Fibroblast of skin of back (primary cell): Measurements from ENCODE around the gene TEN1. TPM values are rescaled to one million over a fixed set of nuclear protein-coding genes. Genes with fewer than 3 reads are reported as not detected.
A peak's percentile ranks its signal among the peaks of the same experiment; 100 is the strongest.
"Not testable (repeated sequence)": the region's sequence is repeated elsewhere in the genome, so short reads cannot be mapped to it uniquely, and the experiment has no call there.

ENCODE experiments used
- DNase-seq: peaks from one replicate; pipeline ENCODE4 v3.0.0-alpha.2; 2013
- polyA plus RNA-seq, 2 experiments: library from polyadenylated mRNA; unstranded; fragments of 120-200 nt; gene quantifications; one replicate each; pipeline ENCODE4 v1.2.1, GENCODE V29; 2013; ENCODE audit not compliant: insufficient read length in 2 of 2

Gene TEN1, protein sequence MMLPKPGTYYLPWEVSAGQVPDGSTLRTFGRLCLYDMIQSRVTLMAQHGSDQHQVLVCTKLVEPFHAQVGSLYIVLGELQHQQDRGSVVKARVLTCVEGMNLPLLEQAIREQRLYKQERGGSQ
- 16.6 TPM for polyA plus RNA-seq (2013, experiment 1 of 2; ENCODE audit: insufficient read length)
- polyA plus RNA-seq (2013, experiment 2 of 2; ENCODE audit: insufficient read length): 16.6 TPM

DNA sequence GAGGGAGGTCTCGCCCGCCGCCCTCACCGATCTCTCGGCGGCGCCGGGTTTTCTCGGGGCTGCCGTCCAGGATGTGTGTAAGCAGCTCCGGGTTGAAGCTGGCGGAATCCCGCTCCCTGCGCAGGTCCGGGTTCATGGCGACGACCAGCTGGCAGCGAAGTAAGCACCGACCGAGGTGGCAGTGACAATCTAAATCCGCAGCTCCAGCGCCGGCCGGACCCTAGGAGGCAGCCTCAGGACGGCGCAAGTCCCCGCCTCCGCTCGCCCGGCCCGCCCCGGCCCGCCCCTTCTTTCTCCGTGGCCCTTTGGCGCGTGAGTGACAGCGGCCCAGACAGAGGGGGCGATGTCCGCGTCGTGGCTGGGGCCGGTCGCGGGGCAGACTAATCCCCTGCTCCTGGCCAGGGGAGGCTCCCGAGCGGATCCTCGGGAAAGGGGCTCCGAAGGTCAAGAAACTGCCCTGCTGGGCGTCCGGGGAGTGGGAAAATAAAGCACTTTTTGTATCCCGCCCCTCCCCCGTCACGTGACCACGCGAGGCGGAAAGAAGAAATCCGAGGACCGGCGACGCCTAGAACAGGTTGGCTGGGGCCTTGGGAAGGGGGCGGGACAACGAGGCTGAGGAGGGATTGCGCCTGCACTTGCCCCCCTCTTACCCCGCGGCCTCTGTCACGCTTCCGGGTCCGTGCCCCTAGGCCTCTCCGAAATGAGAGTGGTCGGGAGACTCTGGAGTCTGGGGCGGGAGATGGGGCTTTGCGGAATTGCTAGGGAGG lies at the start of gene TEN1, which contains the start of gene ACOX1:
Gene TEN1 (plus strand): TSS at position 303 of the 767 bp plus-strand sequence. CDS start 6,953 bp downstream, outside the sequence.
Gene ACOX1 (minus strand): TSS at position 229 of the 767 bp plus-strand sequence. CDS start 93 bp downstream, at position 136.
- DNase-seq: peak; percentile 98

DNA sequence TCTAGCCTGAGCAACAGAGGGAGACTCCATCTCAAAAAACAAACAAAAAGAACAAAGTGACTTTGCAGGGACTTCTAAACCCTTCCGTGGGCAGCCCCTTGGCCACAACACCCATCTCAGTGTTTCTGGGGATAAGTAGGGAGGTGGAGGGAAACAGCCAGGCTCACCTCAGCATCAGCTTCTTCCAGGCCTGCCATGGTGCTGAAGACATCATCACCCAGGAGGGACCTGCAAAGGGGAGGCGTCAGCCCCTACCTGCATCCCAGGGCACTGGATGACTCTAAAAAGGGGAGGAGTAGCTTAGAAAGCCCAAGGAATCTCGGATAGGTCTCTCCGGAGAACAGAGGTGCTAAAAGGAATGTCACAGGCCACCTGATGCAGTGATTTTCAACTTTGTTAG lies 48.0 kb upstream of the TEN1 start:
- DNase-seq: no peak

DNA sequence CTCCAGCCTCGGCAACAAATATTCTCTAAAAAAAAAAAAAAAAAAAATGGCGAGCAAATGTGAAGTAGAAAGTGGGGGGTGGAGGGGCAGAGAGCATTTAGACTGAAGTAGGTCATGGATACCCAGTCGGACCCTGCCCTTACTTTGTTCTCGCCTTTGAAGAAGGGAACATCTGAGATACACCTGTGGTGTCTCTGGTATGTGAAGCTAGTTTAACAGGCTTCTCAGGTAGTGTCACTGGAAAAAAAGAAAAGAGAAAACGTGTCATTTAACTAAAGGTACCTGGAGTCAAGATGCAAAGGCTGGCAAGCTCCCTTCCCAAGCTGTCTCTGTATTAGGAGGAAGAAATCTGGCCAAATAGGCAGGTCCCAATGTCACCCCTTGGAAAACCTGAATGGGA lies 46.2 kb upstream of the TEN1 start:
- DNase-seq: no peak

DNA sequence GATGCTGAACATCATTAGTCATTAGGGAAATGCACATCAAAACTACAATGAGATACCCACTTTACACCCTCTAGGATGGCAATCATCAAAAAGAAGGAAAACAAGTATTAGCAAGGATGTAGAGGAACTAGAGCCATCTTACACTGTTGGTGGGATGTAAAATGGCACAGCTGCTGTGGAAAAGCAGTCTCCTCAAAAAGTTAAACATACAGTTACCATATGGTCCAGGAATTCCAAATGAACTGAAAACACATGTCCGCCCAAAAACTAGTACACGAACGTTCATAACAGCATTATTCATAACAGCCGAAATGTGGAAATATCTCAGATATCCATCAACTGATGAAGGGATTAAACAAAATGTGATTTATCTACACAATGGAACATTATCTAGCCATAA lies 45.2 kb upstream of the TEN1 start:
- DNase-seq: no peak

DNA sequence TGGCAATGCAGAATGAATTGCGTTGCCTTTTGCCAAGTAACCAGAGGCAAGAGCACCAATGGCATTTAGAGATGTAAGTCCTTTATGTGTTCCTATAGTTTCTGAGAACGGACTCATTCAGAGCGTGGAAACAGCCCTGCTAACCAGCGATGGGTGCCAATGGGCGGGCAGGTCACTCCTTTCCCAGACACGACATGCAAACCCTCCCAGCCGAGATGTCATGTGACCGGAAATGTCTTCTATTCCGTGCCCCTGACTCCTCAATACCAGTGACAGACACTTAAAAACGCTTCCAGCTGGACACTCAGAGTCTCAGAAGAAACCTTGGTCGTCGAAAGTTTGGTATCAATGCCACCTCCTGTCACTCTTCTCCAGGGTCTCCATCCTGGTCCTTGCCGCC lies 41.4 kb upstream of the TEN1 start:
- DNase-seq: no peak

DNA sequence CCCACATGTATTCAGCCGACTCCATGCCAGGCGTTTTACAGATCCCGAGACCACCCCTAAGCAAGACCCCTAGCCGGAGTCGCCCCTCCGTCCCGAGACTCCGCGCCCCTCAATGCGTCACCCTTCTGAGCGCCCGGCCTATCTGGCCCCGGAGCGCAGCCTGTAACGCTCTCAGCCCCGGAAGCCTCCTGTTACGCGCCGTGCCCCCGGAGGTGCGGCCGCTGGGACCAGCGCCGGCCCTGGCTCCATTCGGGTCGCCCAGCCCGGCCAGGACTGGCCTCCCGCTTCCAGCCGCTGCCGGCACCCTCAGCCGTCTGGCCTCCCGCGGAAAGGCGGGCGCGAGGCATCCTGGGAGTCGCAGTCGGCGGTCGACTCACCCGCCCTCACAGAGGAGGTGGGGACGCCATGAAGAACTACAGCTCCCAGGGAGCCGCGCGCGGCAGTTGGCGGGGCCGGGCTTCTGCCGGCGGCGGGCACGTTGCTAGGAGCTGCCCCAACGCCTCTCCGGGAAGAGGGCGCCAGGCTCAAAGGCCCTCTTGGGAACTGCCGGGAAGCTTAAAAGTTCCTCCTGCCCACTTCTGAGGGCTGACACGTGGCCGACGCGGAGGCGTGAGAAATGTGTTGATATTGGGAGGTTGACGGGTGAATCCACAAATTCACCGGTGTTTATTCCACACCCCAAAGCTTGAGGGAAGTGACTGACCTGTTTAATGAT lies 38.2 kb upstream of the TEN1 start, which contains the start of gene FBF1:
Gene FBF1 (minus strand): TSS at position 316 of the 715 bp plus-strand sequence. CDS start 2,893 bp downstream, outside the sequence.
- DNase-seq: peak; percentile 96

DNA sequence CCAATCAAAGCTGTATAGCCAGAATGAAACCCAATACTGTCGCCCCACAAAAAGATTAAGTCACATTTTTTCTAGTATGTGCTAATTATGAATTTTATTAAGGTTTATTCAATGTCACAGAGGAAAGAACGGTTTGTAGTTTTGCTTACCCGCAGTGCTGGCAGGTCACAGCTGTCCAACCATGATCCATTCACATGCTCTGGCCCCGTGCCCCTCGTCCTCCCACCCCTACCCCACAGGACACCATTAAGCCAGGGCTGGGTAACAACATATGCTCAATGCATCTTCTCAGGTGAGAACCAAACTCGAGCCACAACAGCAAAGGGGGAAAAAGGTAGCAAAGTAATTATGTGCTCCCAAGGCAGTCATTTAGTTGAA lies 37.6 kb upstream of the TEN1 start:
- no peak for DNase-seq

DNA sequence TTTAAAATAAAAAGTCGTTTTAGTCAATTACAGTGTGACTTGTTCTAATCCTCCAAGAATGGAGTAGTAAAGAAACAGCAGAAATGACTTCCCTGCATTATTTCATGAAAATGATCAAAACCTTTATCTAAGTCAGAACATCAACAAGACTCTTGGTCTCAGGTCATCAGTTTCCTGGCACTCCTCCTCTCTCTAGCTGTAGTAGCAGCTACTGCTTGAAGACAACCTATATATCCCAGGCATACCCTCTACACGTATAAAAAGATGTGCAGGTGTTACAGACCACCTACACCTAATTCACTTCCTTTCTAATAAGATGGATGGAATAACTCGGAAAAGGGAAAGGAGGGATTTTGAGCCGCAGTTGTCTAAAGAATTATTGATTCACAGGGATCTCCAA lies 36.6 kb upstream of the TEN1 start:
- DNase-seq: no peak

DNA sequence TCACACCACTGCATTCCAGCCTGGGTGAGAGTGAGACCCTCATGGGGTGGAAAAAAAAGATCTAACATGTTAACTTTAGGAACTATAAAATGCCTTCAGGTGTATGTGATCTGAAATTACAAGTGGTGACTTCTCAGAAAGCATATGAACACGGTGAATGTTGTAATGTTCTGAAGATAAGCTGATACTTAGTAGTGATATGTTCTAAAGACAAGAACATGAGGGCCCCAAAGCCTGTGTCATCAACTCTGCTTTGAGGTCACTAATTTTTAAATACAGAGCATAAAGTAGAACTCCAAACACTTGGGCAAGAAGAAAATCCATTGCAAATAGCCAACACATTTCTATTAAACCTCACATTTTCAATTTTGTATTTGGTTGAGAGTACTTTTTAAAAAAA lies 35.5 kb upstream of the TEN1 start:
- no peak for DNase-seq

DNA sequence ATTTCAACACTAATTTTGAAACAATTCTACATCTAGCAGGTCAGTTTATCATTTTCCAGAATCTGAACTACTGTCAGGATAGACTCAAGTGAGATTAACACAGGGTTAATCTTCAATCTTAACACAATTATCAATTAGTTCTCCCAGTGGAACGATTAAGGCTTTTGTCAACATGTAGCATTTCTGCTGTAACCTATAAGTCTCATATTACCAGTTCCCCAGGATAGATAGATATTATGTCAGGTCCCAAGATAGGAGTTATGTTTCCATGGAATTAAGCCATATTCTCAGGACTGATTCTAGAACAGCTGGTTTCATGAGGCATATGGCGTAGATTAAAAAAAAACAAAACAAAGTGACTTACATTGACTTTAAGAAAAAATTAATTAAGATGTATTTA lies 33.8 kb upstream of the TEN1 start:
- no peak for DNase-seq

DNA sequence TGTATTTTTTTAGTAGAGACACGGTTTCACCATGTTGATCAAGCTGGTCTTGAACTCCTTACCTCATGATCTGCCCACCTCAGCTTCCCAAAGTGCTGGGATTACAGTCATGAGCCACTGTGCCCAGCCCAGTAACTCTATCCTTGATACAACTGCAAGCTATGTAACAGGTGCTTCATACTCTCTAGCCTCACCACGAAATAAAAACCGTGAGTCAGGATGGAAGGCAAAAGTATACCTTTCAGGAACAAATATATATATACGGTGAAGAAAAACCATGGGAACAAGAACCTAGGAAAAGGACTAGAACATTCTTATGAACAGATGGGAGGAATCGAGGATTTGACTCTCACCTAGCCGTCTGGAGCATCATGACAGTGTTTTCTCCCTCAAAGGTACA lies 28.6 kb upstream of the TEN1 start:
- no peak for DNase-seq

DNA sequence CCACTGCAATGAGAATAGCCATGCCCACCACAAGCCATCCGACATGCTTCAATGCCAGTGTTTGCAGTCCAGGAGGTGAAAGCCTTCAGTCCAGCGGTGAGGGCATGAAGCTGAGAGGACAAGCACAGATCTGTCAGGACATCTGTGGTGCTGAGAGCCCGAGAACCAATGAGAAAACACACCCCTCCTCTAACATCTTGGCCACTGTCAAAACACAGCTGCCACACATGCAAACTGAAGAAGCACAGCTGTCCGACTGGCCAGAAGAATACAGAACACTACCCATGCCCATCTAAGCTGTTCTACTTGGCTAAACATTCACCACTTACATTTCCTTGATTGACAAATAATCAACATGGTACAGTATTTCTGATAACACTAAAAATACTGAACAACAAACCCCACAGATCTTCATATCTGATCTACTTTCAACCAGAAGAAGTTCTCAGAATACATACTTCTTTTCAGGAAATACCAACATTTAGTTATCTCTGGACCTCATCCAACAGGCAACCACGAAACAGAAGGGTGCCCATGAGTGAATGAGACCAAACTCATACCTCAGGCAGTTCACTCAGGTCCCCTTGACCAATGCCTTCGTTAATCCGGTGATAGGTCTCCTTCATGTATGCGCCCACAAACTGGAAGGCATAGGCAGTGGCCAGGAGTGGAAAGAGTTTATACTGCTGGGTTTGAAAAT lies 28.0 kb upstream of the TEN1 start:
- peak; percentile 42 for DNase-seq

DNA sequence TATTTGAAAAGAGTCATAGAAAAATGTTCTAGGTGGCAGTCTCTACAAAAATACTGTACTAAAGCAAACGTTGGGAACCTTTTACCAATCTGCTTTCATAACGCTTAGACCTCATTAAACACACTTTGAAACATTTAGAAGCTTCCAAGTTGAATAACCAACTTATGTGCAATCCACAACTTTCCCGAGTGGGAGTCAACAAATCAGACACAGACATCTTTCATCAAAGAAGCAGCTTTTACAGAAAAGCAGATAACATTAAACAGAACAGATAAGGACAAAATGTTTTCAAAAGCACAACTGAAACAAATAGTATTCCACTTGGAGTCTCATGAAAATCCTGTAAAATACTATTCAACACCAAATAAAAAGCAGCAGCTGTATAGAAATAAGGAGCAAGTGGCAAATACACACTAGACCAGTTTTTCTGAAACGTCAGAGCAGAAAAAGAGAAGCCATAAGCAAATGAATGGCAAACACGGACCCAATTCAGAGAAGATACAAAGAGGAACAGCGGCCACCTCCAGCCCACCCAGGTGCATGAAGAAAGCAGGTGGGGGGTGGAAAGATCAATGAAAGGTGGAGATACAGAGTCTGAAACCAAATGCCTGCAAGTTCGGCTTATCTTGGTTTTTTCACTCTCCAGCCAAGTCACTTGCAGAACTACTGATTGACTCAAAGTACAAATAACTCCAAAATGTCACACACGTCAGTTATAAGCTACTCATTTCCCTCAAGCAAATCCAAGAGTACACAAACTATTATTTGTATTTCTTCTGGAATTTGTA lies 19.8 kb upstream of the TEN1 start:
- DNase-seq: no peak

DNA sequence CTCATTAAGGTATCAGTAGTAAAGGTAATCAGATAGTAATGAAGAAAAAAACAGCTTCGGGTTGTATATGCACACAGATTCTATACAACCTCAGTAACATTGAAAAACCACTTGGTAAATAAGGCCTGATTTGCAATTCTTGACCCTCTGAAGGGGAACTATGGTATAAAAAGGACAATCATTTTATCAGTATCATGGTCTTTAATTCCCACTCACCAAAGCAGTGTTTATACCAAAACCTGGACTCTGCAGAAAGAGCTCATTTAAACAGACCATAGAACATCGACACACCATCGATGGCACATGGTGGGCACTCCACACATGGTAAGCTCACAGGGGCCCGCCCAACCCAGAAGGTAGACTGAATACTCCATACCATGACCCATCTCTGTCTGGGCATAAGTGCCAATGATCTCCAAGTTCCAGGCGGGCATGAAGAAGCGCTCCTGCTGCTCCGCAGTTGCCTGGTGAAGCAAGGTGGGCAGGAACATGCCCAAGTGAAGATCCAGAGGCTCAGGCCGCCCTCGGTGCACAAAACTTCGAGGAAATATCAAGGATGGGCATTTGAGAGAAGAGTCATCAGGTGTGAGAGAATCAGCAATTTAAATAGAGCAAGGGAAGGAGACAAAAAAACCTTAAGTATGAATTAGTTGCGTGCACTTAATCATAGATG lies 19.1 kb upstream of the TEN1 start:
- DNase-seq: no peak

DNA sequence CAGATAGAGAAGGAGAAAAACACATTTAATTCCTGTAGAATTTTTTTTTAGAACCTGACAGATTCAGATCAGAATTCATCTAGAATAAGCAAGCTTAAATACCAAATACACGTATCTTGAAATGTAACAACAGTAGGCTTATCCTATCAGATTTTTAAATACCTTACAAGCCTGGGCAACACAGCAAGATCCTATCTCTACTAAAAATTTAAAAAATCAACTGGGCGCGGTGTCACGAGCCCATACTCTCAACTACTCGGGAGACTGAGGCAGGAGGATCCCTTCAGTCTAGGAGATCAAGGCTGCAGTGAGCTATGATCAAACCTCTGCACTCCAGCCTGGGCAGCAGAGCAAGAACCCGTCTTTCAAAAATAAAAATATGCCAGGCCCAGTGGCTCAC lies 13.6 kb upstream of the TEN1 start:
- DNase-seq: no peak

DNA sequence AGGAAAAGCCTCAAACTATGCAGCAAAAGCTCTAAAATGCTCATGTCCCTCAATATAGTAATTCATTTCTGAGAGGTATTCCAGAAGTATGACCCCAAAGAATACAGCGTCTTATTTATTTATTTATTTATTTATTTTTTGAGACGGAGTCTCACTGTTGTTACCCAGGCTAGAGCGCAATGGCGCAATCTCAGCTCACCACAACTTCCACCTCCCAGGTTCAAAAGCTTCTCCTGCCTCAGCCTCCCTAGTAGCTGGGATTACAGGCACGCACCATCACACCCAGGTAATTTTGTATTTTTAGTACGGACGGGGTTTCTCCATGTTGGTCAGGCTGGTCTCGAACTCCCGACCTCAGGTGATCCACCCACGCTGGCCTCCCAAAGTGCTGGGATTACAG lies 10.0 kb upstream of the TEN1 start:
- DNase-seq: not testable (repeated sequence)

DNA sequence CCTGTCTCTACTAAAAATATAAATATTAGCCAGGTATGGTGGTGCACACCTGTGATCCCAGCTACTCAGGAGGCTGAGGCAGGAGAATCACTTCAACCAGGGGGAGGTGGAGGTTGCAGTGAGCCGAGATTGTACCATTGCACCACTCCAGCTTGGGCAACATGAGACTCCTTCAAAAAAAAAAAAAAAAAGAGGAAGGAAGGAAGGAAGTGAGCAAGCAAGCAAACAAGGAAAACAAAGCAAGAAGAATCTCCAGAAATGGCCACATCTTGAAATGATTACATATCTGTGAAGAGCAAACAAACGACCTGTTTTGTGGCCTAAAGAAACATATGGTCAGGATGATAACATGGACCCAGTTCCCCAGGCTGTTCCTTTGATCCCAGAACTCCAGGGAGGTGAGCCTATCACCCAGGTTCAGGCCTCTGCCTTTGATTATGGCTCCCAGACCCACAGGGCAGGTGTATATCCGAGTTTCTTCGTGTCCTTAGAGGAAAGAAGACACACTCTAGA lies 9.0 kb upstream of the TEN1 start:
- DNase-seq: peak; percentile 9

DNA sequence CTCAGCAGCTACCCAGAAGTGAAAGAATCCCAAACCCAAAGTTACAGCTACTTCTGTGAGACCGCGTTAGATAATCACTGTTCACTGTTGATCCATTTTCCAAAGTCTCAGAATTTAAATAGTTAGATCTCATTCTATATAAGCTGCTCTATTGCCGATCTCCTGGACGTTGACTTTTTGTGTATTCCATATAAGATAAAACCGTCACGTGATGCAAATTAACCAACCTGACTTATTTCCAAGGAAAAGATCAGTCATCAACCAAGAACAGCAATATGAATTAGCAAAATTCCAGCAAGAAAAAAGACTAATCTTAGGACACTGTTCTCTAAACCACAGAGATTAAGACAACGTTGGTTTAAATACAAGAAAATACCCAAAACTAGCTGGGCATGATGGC lies 8.4 kb upstream of the TEN1 start:
- no peak for DNase-seq

DNA sequence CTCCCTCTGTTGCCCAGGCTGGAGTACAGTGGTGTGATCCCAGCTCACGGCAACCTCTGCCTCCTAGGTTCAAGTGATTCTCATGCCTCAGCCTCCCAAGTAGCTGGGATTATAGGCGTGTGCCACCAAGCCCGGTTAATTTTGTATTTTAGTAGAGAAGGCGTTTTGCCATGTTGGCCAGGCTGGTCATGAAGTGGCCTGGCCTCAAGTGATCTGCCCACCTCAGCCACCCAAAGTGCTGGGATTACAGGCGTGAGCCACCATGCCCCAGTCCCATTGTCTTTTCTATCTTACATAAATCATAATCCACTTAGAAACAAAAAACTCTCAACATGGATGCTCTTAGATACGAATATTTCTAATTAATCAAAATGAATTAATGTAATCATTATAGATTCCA lies 3.9 kb upstream of the TEN1 start:
- not testable (repeated sequence) for DNase-seq

DNA sequence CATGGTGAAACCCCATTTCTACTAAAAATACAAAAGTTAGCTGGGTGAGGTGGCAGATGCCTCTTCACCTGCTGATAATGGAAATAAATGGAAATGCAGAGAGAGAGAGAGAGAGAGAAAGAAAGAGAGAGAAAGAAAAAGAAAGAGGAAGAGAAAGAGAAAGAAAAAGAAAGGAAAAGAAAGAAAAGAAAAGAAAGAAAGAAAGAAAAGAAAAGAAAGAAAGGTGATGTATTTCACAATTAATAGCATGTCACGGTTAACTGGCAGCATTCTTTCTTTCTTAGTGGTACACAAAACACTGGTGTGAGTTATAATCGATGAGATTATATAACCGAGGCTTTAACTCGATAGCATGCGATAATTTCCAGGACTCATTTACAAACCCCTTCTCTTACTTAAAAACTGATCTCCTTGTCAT lies 3.3 kb upstream of the TEN1 start:
- no peak for DNase-seq

DNA sequence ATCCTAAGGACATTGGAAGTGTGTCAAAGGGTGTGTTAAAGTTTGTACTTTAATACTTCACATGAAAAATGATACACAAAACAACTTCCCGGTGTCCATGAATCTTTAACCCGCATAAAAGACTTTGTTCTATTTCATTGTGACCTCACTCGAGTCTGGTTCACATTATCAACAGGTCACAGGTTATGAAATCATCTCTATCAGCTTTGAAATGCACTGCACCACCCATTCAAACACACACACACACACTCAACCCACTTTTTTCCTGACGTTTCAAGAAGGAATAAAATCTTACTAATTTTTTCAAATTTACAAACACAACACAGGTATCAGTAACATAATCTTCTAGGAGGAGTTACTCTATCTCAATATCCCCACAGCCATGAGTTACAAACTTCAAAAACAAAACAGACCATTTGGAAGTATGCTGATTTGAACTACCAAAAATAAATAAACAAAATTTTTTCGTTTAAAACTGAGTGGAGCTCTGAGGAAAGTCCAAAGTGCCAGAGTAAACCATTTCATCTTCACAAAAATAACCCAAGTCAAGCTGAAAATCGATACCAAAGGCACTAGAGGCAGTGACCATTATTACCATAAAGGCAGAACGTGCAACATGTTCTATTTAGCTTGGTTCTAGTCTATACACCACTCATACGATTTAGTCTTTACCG lies 2.7 kb upstream of the TEN1 start:
- no peak for DNase-seq
